VCaP (cell line): ENCODE measurements around the gene NEK8.

Source experiments
- H3K27ac ChIP-seq: fragments of 450-650 bp; 2 replicates; pipeline ENCODE4 v1.5.1; 2017
- CTCF ChIP-seq: fragments of 450-650 bp; conservative IDR thresholded peaks from 2 replicates; pipeline ENCODE4 v1.5.1; 2017; ENCODE audit warnings: mild to moderate bottlenecking, moderate library complexity

NEK8 gene

GRCh38 chr17:28746611-28747050, 18.0 kb downstream of the NEK8 start:
- no peak; the same call in 1 of the 2 replicates for TF ChIP-seq CTCF
- H3K27ac ChIP-seq, result peak overlapping the region; percentile 99

- no peak for TF ChIP-seq CTCF
- H3K27ac ChIP-seq, result peak overlapping the region; percentile 99
These were observed 18.6 kb downstream of the NEK8 start for GRCh38 chr17:28747051-28747691.

GRCh38 chr17:28747801-28748750, 19.5 kb downstream of the NEK8 start:
- no peak for TF ChIP-seq CTCF
- peak overlapping the region; percentile 99 for H3K27ac ChIP-seq

- H3K27ac ChIP-seq, result peak overlapping the region; percentile 99
- no peak for TF ChIP-seq CTCF
These were observed 20.4 kb downstream of the NEK8 start for GRCh38 chr17:28748852-28749515.

- TF ChIP-seq CTCF, result no peak
- peak overlapping the region; percentile 99 for H3K27ac ChIP-seq
These were observed 21.1 kb downstream of the NEK8 start for GRCh38 chr17:28749516-28750177.

GRCh38 chr17:28750178-28751047, 21.8 kb downstream of the NEK8 start:
- TF ChIP-seq CTCF, result peak; percentile 100
- H3K27ac ChIP-seq, result peak overlapping the region; percentile 99
